Caco-2 (cell line): ENCODE measurements around the gene PDE5A. TPM values are rescaled to one million over a fixed set of nuclear protein-coding genes. Genes with fewer than 3 reads are reported as not detected.
A peak's percentile ranks its signal among the peaks of the same experiment; 100 is the strongest.
"Not testable (repeated sequence)": the region's sequence is repeated elsewhere in the genome, so short reads cannot be mapped to it uniquely, and the experiment has no call there.

ENCODE experiments used
- BruUV-seq: library from RNA; stranded (reverse); fragments of 400-500 nt; replicated peaks from 2 replicates; lab custom pipeline; 2021; lab: Mats Ljungman, UMichigan
- CTCF ChIA-PET: fragments of 300-600 bp; sonication (Branson Sonifier 250); formaldehyde crosslinking; loops from one replicate; lab custom pipeline; 2022; ENCODE audit warnings: antibody characterized with exemption; lab: Charles Lee
- POLR2A ChIA-PET: fragments of 300-600 bp; sonication (Branson Sonifier 250); formaldehyde crosslinking; loops from one replicate; lab custom pipeline; 2022; ENCODE audit warnings: antibody characterized with exemption; lab: Charles Lee
- DNase-seq, 2 experiments: peaks; one replicate each; pipeline versions ENCODE4 v3.0.0 to v3.0.0-alpha.2; 2020 to 2022
- H3K27me3 ChIP-seq: replicated peaks from 2 replicates; pipeline ENCODE4 v1.6.0; 2011; ENCODE audit warnings: low read length; ENCODE audit not compliant: control insufficient read depth, insufficient read depth
- H3K36me3 ChIP-seq: 2 replicates; pipeline ENCODE4 v1.5.1; 2011; ENCODE audit warnings: low read length; ENCODE audit not compliant: control insufficient read depth, insufficient read depth
- H3K4me1 ChIP-seq: fragments of 250-450 bp; sonication (Bioruptor Pico); 2 replicates; pipeline ENCODE4 v1.5.1; 2020; ENCODE audit warnings: mild to moderate bottlenecking
- H3K4me3 ChIP-seq: 2 replicates; pipeline ENCODE4 v1.5.1; 2011; ENCODE audit warnings: low read depth, mild to moderate bottlenecking, control low read depth, low read length
- H3K9me3 ChIP-seq: fragments of 250-450 bp; sonication (Bioruptor Pico); 2 replicates; pipeline ENCODE4 v1.5.1; 2020; ENCODE audit warnings: mild to moderate bottlenecking, moderate library complexity
- H3K27ac Mint-ChIP-seq: one replicate; pipeline ENCODE4 v1.8.0; 2022; ENCODE audit warnings: mixed read lengths; ENCODE audit not compliant: unreplicated experiment
- H3K27me3 Mint-ChIP-seq: one replicate; pipeline ENCODE4 v1.8.0; 2022; ENCODE audit warnings: mixed read lengths; ENCODE audit not compliant: insufficient read depth, unreplicated experiment
- H3K36me3 Mint-ChIP-seq: one replicate; pipeline ENCODE4 v1.8.0; 2022; ENCODE audit warnings: mild to moderate bottlenecking, mixed read lengths; ENCODE audit not compliant: insufficient read depth, unreplicated experiment
- H3K4me1 Mint-ChIP-seq: one replicate; pipeline ENCODE4 v1.8.0; 2022; ENCODE audit warnings: low read depth, mixed read lengths; ENCODE audit not compliant: unreplicated experiment
- H3K4me3 Mint-ChIP-seq: one replicate; pipeline ENCODE4 v1.8.0; 2022; ENCODE audit warnings: mild to moderate bottlenecking, moderate library complexity, mixed read lengths; ENCODE audit not compliant: unreplicated experiment
- H3K9me3 Mint-ChIP-seq: one replicate; pipeline ENCODE4 v1.8.0; 2022; ENCODE audit warnings: mixed read lengths; ENCODE audit not compliant: unreplicated experiment
- CTCF ChIP-seq, 2 experiments: fragments of 200-600 bp in 1 of 2; IDR thresholded peaks; 1 replicate in 1 of 2; 2 replicates in 1 of 2; pipeline versions ENCODE4 v1.5.1 to v1.8.0; 2011 to 2022; ENCODE audit warnings: antibody characterized with exemption in 1 of 2, control low read depth in 1 of 2, inconsistent platforms in 1 of 2, low read depth in 1 of 2, low read length in 1 of 2, mild to moderate bottlenecking in 1 of 2, moderate library complexity in 1 of 2; ENCODE audit not compliant: insufficient read depth in 1 of 2, severe bottlenecking in 1 of 2, unreplicated experiment in 1 of 2
- intact Hi-C: fragments of 100-400 bp; cut with micrococcal nuclease; formaldehyde crosslinking; loops from one replicate; pipeline ENCODE4 v1.10.0; 2022; ENCODE audit not compliant: unreplicated experiment
- total RNA-seq: library from RNA; stranded (reverse); gene quantifications from 2 replicates; pipeline ENCODE4 v1.2.3, GENCODE V29; 2022

PDE5A gene
- total RNA-seq, 1 experiment from 2014 or later = 7.9 TPM

GRCh38 chr4:119470021-119470736, 158.4 kb downstream of the PDE5A start:
- intact Hi-C loops, CTCF ChIA-PET, H3K27ac Mint-ChIP-seq, H3K4me3 ChIP-seq, H3K36me3 ChIP-seq, H3K27me3 Mint-ChIP-seq, H3K9me3 ChIP-seq, H3K27me3 ChIP-seq, POLR2A ChIA-PET, DNase-seq, H3K4me3 Mint-ChIP-seq, H3K9me3 Mint-ChIP-seq, H3K4me1 ChIP-seq, BruUV-seq, H3K4me1 Mint-ChIP-seq: not testable (repeated sequence)
- H3K36me3 Mint-ChIP-seq = peaks cover 35% of the 10 kb centered on the region

GRCh38 chr4:119469039-119469438, 159.6 kb downstream of the PDE5A start:
- POLR2A ChIA-PET, intact Hi-C loops, H3K36me3 ChIP-seq, DNase-seq, H3K9me3 Mint-ChIP-seq, BruUV-seq, H3K9me3 ChIP-seq, H3K4me3 ChIP-seq, H3K4me1 Mint-ChIP-seq, H3K4me1 ChIP-seq, H3K27me3 Mint-ChIP-seq, H3K27me3 ChIP-seq, CTCF ChIA-PET, H3K27ac Mint-ChIP-seq, H3K4me3 Mint-ChIP-seq: not testable (repeated sequence)
- H3K36me3 Mint-ChIP-seq = peaks cover 26% of the 10 kb centered on the region

- H3K4me1 Mint-ChIP-seq, H3K9me3 Mint-ChIP-seq, CTCF ChIA-PET, H3K27me3 ChIP-seq, BruUV-seq, H3K27ac Mint-ChIP-seq, POLR2A ChIA-PET, H3K36me3 ChIP-seq, H3K9me3 ChIP-seq, H3K4me1 ChIP-seq, H3K4me3 ChIP-seq, H3K4me3 Mint-ChIP-seq, H3K27me3 Mint-ChIP-seq: not testable (repeated sequence)
- DNase-seq = peak in 1 of 2 experiments; percentile 54
- intact Hi-C loops = loop anchor here (1.0 to 5.0 kb wide), 2 partner anchors 148 to 480 kb away; no protein-coding TSS in a partner anchor
- TF ChIP-seq CTCF (IDR thresholded peaks at IDR 0.05; ENCODE audit: insufficient read depth in 1 of 2, low read depth in 1 of 2, low read length in 1 of 2, severe bottlenecking in 1 of 2, unreplicated experiment in 1 of 2) = peak in 1 of 2 experiments; percentile 18
- H3K36me3 Mint-ChIP-seq = peaks cover 24% of the 10 kb centered on the region
These were observed 165.9 kb downstream of the PDE5A start for GRCh38 chr4:119462733-119463132.

- peak overlapping the region; percentile 98 for H3K27ac Mint-ChIP-seq
- not testable (repeated sequence) for H3K27me3 Mint-ChIP-seq, H3K4me1 ChIP-seq, H3K36me3 ChIP-seq, H3K9me3 ChIP-seq, BruUV-seq, H3K4me1 Mint-ChIP-seq, H3K27me3 ChIP-seq, H3K9me3 Mint-ChIP-seq
- ChIA-PET POLR2A (interaction anchor here (0.9 to 1.0 kb wide), 2 partner anchors 38 to 171 kb away, joined by 3 to 4 read pairs; no protein-coding TSS in a partner anchor), CTCF (interaction anchor here (1.1 to 1.8 kb wide), 3 partner anchors 23 to 155 kb away, joined by 3 to 4 read pairs (median 4); a partner anchor contains a TSS)
- DNase-seq = peak; percentile 58 to 59
- peak overlapping the region; percentile 81 for H3K4me3 Mint-ChIP-seq
- peak overlapping the region; percentile 46 for H3K4me3 ChIP-seq
- H3K36me3 Mint-ChIP-seq = peaks cover 21% of the 10 kb centered on the region
- intact Hi-C loops = loop anchor here (2.0 kb wide), 1 partner anchor 141 kb away; no protein-coding TSS in a partner anchor
These were observed 172.9 kb downstream of the PDE5A start for GRCh38 chr4:119455734-119456133.

- not testable (repeated sequence) for BruUV-seq, H3K27me3 Mint-ChIP-seq, H3K9me3 ChIP-seq, H3K27me3 ChIP-seq, H3K4me1 Mint-ChIP-seq, H3K9me3 Mint-ChIP-seq, H3K36me3 ChIP-seq, H3K4me1 ChIP-seq
- peak overlapping the region; percentile 73 for H3K4me3 ChIP-seq
- intact Hi-C loops = loop anchor here (1.0 to 2.0 kb wide), 2 partner anchors 140 to 154 kb away; a partner anchor contains a TSS
- peak; percentile 96 to 97 for DNase-seq
- POLR2A ChIA-PET = interaction anchor here (0.6 to 1.0 kb wide), 4 partner anchors 39 to 173 kb away, joined by 3 to 4 read pairs (median 3); a partner anchor contains a TSS
- peak overlapping the region; percentile 98 for H3K27ac Mint-ChIP-seq
- H3K4me3 Mint-ChIP-seq = peak overlapping the region; percentile 81
- CTCF ChIA-PET = interaction anchor here (1.1 to 1.8 kb wide), 3 partner anchors 24 to 154 kb away, joined by 3 to 4 read pairs (median 4); a partner anchor contains a TSS
- H3K36me3 Mint-ChIP-seq = peaks cover 21% of the 10 kb centered on the region
These were observed 173.9 kb downstream of the PDE5A start for GRCh38 chr4:119454491-119455270.
